HG03565 (cell line): ENCODE results near the gene MSANTD3.

Experiments used
- ATAC-seq: cut with Tn5 transposase; IDR thresholded peaks from one replicate; pipeline ENCODE4 v1.9.1; 2021; ENCODE audit warnings: mild to moderate bottlenecking, moderate library complexity; ENCODE audit not compliant: unreplicated experiment

The MSANTD3 gene

GRCh38 chr9:100499460-100499859 is 72.5 kb downstream of the MSANTD3 start:
- ATAC-seq = no peak

- ATAC-seq = no peak
Measured at GRCh38 chr9:100499866-100500265, 72.9 kb downstream of the MSANTD3 start.
